ENCODE results near the gene PFKFB1. TPM values are rescaled to one million over a fixed set of nuclear protein-coding genes. Genes with fewer than 3 reads are reported as not detected.

The PFKFB1 gene
- total and polyA plus RNA-seq, 9 of the 15 experiments (the other 6 are each of a cell fraction or from before 2014, with no cell fraction given), result 0.07 to 0.24 (median 0.15) TPM; not detected in 2

DNA sequence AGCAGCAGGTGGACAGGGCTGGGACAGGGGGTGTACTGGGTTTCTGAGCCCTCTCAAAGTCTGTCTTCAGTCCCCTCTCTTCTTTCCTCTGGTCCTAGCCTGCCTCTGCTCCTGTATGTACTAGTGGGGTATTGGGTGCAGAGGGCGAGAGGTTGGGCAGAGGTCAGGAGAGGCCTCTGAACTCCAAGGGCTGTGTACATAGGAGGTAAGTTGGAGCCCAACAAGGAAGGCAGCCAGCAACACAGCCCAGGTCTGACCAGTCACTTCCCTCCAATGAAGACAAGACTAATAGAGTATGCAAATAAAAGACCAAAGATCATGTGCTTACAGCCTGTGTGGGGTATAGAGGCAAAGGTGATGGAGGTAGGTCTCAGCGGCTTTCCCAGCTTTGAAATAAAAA, at the start of gene PFKFB1 (continued):
- TF ChIP-seq, protein P1, sequence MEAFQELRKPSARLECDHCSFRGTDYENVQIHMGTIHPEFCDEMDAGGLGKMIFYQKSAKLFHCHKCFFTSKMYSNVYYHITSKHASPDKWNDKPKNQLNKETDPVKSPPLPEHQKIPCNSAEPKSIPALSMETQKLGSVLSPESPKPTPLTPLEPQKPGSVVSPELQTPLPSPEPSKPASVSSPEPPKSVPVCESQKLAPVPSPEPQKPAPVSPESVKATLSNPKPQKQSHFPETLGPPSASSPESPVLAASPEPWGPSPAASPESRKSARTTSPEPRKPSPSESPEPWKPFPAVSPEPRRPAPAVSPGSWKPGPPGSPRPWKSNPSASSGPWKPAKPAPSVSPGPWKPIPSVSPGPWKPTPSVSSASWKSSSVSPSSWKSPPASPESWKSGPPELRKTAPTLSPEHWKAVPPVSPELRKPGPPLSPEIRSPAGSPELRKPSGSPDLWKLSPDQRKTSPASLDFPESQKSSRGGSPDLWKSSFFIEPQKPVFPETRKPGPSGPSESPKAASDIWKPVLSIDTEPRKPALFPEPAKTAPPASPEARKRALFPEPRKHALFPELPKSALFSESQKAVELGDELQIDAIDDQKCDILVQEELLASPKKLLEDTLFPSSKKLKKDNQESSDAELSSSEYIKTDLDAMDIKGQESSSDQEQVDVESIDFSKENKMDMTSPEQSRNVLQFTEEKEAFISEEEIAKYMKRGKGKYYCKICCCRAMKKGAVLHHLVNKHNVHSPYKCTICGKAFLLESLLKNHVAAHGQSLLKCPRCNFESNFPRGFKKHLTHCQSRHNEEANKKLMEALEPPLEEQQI (IDR thresholded peaks at IDR 0.05), result no peak
- TF ChIP-seq NUFIP1 (IDR thresholded peaks at IDR 0.05; ENCODE audit: partially characterized antibody) (no peak), ZFP36 (IDR thresholded peaks at IDR 0.05; ENCODE audit: low read depth, low read length, partially characterized antibody) (no peak), CHCHD3 (CRISPR knock-in tag; IDR thresholded peaks at IDR 0.05) (no peak)
- TF ChIP-seq, protein P2, sequence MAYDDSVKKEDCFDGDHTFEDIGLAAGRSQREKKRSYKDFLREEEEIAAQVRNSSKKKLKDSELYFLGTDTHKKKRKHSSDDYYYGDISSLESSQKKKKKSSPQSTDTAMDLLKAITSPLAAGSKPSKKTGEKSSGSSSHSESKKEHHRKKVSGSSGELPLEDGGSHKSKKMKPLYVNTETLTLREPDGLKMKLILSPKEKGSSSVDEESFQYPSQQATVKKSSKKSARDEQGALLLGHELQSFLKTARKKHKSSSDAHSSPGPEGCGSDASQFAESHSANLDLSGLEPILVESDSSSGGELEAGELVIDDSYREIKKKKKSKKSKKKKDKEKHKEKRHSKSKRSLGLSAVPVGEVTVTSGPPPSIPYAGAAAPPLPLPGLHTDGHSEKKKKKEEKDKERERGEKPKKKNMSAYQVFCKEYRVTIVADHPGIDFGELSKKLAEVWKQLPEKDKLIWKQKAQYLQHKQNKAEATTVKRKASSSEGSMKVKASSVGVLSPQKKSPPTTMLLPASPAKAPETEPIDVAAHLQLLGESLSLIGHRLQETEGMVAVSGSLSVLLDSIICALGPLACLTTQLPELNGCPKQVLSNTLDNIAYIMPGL (CRISPR knock-in tag; IDR thresholded peaks at IDR 0.05), result no peak

DNA sequence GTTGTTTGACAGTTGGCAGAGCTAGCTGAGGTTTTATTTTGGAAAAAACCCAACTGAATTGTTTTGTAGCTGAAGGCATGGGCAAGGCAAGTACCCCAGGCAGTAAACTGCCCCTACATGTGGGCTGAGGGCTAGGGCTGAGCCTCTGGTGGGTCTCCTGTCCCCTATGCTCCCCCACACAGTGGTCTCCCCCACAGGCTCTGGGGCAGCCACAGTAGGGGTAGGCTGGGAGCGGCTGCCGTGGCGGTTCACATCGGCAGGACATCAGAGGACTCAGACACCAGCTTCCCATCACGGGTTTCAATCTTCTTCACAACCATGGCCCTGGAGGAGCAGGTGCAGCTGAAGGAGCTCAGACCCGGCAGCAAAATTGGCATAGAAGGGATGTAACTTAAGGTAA, 47.5 kb upstream of the PFKFB1 start:
- WGBS (ENCODE audit: insufficient coverage, low coverage, missing lambda C conversion rate), result 50% methylated on average over 2 of the region's 6 CpGs
- DNase-seq (ENCODE audit: extremely low read depth in 1 of 4, low spot score in 3 of 4) (no peak), ATAC-seq (no peak), FAIRE-seq (no peak)
- no TSS peak for BruUV-seq (replicated peaks)
- H3K4me1 ChIP-seq (replicated peaks in 1 of 2; ENCODE audit: control insufficient read depth in 2 of 2, insufficient read depth in 2 of 2, low read length in 2 of 2), result no peaks in the 10 kb centered on the region
- H3K9me1 ChIP-seq (ENCODE audit: control insufficient read depth, insufficient read depth, low read length), result no peaks in the 10 kb centered on the region
- H3K79me2 ChIP-seq (ENCODE audit: control insufficient read depth, insufficient read depth, low read length), result no peaks in the 10 kb centered on the region
- H3K9me3 ChIP-seq (replicated peaks; ENCODE audit: control insufficient read depth, insufficient read depth, low read depth, low read length), result no peaks in the 10 kb centered on the region
- H4K20me1 ChIP-seq (replicated peaks; ENCODE audit: control insufficient read depth, insufficient read depth, low read length), result no peaks in the 10 kb centered on the region
- H2AFZ ChIP-seq (ENCODE audit: low read depth, low read length), result no peak overlapping the region
- no peaks in the 10 kb centered on the region for H3K36me3 ChIP-seq (ENCODE audit: control insufficient read depth, insufficient read depth, low read length)
- in situ Hi-C loops (cut with MboI), result no loop called here
- H3K4me2 ChIP-seq (ENCODE audit: insufficient read depth, low read length), result no peak overlapping the region
- no peak overlapping the region for H3K27ac ChIP-seq (ENCODE audit: extremely low read depth, low read depth, low read length)
- no peaks in the 10 kb centered on the region for H3K27me3 ChIP-seq (ENCODE audit: control insufficient read depth in 2 of 2, insufficient read depth in 2 of 2, low read length in 2 of 2)
- H3K4me3 ChIP-seq, result no peak overlapping the region
- no peak overlapping the region for H3K9ac ChIP-seq (ENCODE audit: insufficient read depth in 1 of 2, low read depth in 2 of 2, low read length in 2 of 2)
- POLR2A ChIA-PET, result no interaction called here
- TF ChIP-seq BRD4 (IDR thresholded peaks at IDR 0.05) (no peak), ZFP30 (CRISPR knock-in tag; IDR thresholded peaks at IDR 0.05; ENCODE audit: borderline replicate concordance) (no peak), ZNF24 (IDR thresholded peaks at IDR 0.05) (no peak), KDM4B (IDR thresholded peaks at IDR 0.05; ENCODE audit: borderline replicate concordance in 2 of 2, low read depth in 1 of 2) (no peak), ZNF23 (CRISPR knock-in tag; IDR thresholded peaks at IDR 0.05) (no peak)
- TF ChIP-seq, protein P3, sequence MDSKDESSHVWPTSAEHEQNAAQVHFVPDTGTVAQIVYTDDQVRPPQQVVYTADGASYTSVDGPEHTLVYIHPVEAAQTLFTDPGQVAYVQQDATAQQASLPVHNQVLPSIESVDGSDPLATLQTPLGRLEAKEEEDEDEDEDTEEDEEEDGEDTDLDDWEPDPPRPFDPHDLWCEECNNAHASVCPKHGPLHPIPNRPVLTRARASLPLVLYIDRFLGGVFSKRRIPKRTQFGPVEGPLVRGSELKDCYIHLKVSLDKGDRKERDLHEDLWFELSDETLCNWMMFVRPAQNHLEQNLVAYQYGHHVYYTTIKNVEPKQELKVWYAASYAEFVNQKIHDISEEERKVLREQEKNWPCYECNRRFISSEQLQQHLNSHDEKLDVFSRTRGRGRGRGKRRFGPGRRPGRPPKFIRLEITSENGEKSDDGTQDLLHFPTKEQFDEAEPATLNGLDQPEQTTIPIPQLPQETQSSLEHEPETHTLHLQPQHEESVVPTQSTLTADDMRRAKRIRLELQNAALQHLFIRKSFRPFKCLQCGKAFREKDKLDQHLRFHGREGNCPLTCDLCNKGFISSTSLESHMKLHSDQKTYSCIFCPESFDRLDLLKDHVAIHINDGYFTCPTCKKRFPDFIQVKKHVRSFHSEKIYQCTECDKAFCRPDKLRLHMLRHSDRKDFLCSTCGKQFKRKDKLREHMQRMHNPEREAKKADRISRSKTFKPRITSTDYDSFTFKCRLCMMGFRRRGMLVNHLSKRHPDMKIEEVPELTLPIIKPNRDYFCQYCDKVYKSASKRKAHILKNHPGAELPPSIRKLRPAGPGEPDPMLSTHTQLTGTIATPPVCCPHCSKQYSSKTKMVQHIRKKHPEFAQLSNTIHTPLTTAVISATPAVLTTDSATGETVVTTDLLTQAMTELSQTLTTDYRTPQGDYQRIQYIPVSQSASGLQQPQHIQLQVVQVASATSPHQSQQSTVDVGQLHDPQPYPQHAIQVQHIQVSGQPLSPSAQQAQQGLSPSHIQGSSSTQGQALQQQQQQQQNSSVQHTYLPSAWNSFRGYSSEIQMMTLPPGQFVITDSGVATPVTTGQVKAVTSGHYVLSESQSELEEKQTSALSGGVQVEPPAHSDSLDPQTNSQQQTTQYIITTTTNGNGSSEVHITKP (IDR thresholded peaks at IDR 0.05; ENCODE audit: partially characterized antibody), result no peak
- CTCF ChIA-PET (ENCODE audit: low intra/inter-chr PET ratio), result no interaction called here
- intact Hi-C loops (cut with micrococcal nuclease), result no loop called here

All from K562 (cell line).